ENCODE data around the gene BRD4. TPM values are rescaled to one million over a fixed set of nuclear protein-coding genes. Genes with fewer than 3 reads are reported as not detected.

BRD4 gene
- total RNA-seq, 1 experiment from 2014 or later = 144 TPM

DNA sequence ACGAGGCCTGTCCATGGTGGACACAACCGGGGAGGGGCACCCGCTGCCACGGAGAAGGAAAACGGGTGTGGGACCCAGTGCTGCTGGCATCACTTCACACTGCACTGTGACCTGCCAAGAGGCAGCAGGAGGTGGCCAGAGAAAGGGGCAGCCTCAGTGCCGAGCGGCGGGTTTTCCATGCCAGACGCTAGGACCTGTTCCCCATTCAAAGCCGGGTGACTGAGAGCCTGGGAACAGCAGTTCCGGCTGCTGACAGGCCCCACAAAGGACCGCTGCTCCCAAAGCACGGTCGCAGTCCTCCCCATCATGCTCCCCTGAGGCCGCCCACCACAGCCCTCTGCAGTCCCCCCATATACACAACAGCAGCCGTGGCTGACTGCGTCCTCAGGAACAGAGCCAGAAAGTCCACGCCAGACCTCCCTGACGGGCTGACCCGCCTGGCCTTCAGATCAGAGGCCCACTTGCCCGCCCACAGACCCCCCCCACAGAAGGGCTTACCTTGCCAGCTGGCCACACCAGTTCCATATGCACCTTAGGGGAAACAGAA, 41.8 kb upstream of the BRD4 start:
- Histone ChIP-seq H3K27ac (ENCODE audit: insufficient read length, low read depth, low read length) (no peak overlapping the region), H3K56ac (ENCODE audit: insufficient read length, low read depth, low read length) (no peak overlapping the region), H2BK120ac (ENCODE audit: low read depth, low read length, poor library complexity, severe bottlenecking) (no peak overlapping the region), H2BK15ac (ENCODE audit: low read depth, low read length) (no peak overlapping the region), H2BK20ac (ENCODE audit: low read depth, low read length, poor library complexity, severe bottlenecking) (no peak overlapping the region), H4K5ac (ENCODE audit: insufficient read length, low read depth, low read length) (no peak overlapping the region), H4K20me1 (ENCODE audit: control insufficient read depth, insufficient read depth, insufficient read length) (no peaks in the 10 kb centered on the region), H3K4me2 (ENCODE audit: insufficient read depth, insufficient read length, low read length) (no peak overlapping the region), H3K79me2 (ENCODE audit: insufficient read depth, low read length) (peaks cover 33% of the 10 kb centered on the region; the same call in 1 of the 2 replicates), H3K4me1 (ENCODE audit: insufficient read depth, low read length) (peaks cover 2% of the 10 kb centered on the region; the same call in 1 of the 2 replicates), H4K91ac (ENCODE audit: insufficient read length, low read depth, low read length) (no peak overlapping the region), H2BK12ac (ENCODE audit: insufficient read length, low read depth, low read length) (no peak overlapping the region), H3K79me1 (ENCODE audit: insufficient read depth, low read depth, low read length, poor library complexity, severe bottlenecking) (no peaks in the 10 kb centered on the region), H3K23me2 (ENCODE audit: insufficient read length, low read depth, low read length, poor library complexity, severe bottlenecking) (peaks cover 5% of the 10 kb centered on the region), H3K18ac (ENCODE audit: insufficient read length, low read depth, low read length) (no peak overlapping the region), H3K27me3 (ENCODE audit: insufficient read depth, low read length) (no peaks in the 10 kb centered on the region), H3K9ac (ENCODE audit: extremely low read depth, insufficient read length, low read length) (no peak overlapping the region), H3K9me3 (ENCODE audit: control insufficient read depth, low read depth, low read length) (no peaks in the 10 kb centered on the region), H3T11ph (ENCODE audit: low read length) (no peak overlapping the region), H2AFZ (ENCODE audit: low read length) (no peak overlapping the region), H3K14ac (ENCODE audit: insufficient read depth, low read length) (no peak overlapping the region; the same call in 1 of the 2 replicates), H3K4ac (ENCODE audit: low read depth, low read length) (no peak overlapping the region), H2BK5ac (ENCODE audit: insufficient read length, low read length) (no peak overlapping the region), H3K23ac (ENCODE audit: insufficient read length, low read depth, low read length) (no peak overlapping the region), H4K8ac (replicated peaks; ENCODE audit: insufficient read length, low read depth, low read length) (no peak overlapping the region), H2AK5ac (ENCODE audit: insufficient read length, low read length) (no peak overlapping the region)
- WGBS (ENCODE audit: extremely low coverage, insufficient read length, low lambda C conversion rate) = no CpG with 5 or more reads among the region's 21 CpGs
- Mint-ChIP-seq H3K27ac (peak overlapping the region in 2 of 3 experiments; percentile 79 to 82; a peak in 3 of 7 replicates), H3K27me3 (ENCODE audit: low read depth) (no peaks in the 10 kb centered on the region; the same call in 1 of the 2 replicates), H3K36me3 (ENCODE audit: insufficient read depth in 1 of 3, low read depth in 3 of 3) (peaks cover 35 to 50% (median 46%) of the 10 kb centered on the region in 3 experiments), H3K9me3 (no peaks in the 10 kb centered on the region), H3K4me1 (peaks cover 16 to 17% of the 10 kb centered on the region in 2 experiments), H3K4me3 (no peak overlapping the region)
- DNase-seq = no peak
- no peak for TF ChIP-seq CTCF (conservative IDR thresholded peaks at IDR 0.05)
